Thyroid gland (tissue), 4 donors: ENCODE measurements around the gene ADAMTSL1.

Source experiments
- POLR2A ChIP-seq, 2 donors: fragments of 450-650 bp; IDR thresholded peaks; one replicate each; pipeline ENCODE4 v1.6.1; 2017; ENCODE audit warnings: antibody characterized with exemption in 2 of 2, mild to moderate bottlenecking in 2 of 2, moderate library complexity in 1 of 2
- TF ChIP-seq, protein P1 (sequence below), 6 experiments: fragments of 200-600 bp in 3 of 6; fragments of 450-650 bp in 3 of 6; sonication (generic) in 3 of 6; IDR thresholded peaks; one replicate each; pipeline ENCODE4 v1.5.1; 2016 to 2019; ENCODE audit warnings: antibody characterized with exemption in 6 of 6, mild to moderate bottlenecking in 2 of 6, inconsistent platforms in 1 of 6, moderate library complexity in 1 of 6

DNA sequence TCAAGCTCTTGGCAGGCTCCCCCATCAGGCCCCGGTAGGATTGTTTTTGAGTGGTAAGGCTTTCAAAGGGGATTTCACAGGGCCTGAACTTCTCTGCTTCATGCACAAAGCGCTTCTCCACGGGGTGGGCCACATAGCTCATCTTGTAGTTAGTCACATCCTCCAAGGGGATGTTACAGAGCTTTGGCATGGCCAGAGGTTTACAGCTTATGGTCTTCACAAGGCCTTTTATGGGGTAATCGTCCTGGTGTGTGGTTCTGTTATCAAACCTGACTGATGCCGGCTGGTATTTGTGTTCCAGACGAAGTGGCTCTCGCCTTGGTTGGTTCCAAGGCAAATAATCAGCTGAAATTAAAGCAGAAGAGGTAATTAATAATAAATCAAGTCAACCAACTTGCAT is 454.8 kb downstream of the ADAMTSL1 start:
- TF ChIP-seq, protein P1, sequence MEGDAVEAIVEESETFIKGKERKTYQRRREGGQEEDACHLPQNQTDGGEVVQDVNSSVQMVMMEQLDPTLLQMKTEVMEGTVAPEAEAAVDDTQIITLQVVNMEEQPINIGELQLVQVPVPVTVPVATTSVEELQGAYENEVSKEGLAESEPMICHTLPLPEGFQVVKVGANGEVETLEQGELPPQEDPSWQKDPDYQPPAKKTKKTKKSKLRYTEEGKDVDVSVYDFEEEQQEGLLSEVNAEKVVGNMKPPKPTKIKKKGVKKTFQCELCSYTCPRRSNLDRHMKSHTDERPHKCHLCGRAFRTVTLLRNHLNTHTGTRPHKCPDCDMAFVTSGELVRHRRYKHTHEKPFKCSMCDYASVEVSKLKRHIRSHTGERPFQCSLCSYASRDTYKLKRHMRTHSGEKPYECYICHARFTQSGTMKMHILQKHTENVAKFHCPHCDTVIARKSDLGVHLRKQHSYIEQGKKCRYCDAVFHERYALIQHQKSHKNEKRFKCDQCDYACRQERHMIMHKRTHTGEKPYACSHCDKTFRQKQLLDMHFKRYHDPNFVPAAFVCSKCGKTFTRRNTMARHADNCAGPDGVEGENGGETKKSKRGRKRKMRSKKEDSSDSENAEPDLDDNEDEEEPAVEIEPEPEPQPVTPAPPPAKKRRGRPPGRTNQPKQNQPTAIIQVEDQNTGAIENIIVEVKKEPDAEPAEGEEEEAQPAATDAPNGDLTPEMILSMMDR (IDR thresholded peaks at IDR 0.05) = no peak
- TF ChIP-seq POLR2A (IDR thresholded peaks at IDR 0.05) = no peak
